ENCODE results near the gene MROH8. TPM values are rescaled to one million over a fixed set of nuclear protein-coding genes. Genes with fewer than 3 reads are reported as not detected.

Gene MROH8
- total RNA-seq, 1 donor from 2014 or later, result 3.6 TPM

- Histone ChIP-seq H3K4me1 (no peaks in the 10 kb centered on the region), H3K27ac (replicated peaks) (no peak overlapping the region), H3K9me3 (replicated peaks) (no peaks in the 10 kb centered on the region), H3K36me3 (no peaks in the 10 kb centered on the region), H3K27me3 (ENCODE audit: low read depth) (no peaks in the 10 kb centered on the region), H3K4me3 (no peak overlapping the region)
- DNase-seq, result no peak
- TF ChIP-seq CTCF (IDR thresholded peaks at IDR 0.05; ENCODE audit: borderline replicate concordance), result no peak
- intact Hi-C loops (cut with micrococcal nuclease), result no loop called here
Observed at GRCh38 chr20:37108676-37109075, 70.7 kb downstream of the MROH8 start.

GRCh38 chr20:37102571-37102970 is 76.8 kb downstream of the MROH8 start:
- Histone ChIP-seq H3K27ac (replicated peaks) (no peak overlapping the region), H3K27me3 (ENCODE audit: low read depth) (no peaks in the 10 kb centered on the region), H3K4me3 (no peak overlapping the region), H3K36me3 (no peaks in the 10 kb centered on the region), H3K4me1 (no peaks in the 10 kb centered on the region), H3K9me3 (replicated peaks) (no peaks in the 10 kb centered on the region)
- no peak for DNase-seq
- intact Hi-C loops (cut with micrococcal nuclease), result no loop called here
- TF ChIP-seq CTCF (IDR thresholded peaks at IDR 0.05; ENCODE audit: borderline replicate concordance), result no peak

GRCh38 chr20:37096415-37097041 is 82.8 kb downstream of the MROH8 start:
- no peak for TF ChIP-seq CTCF (IDR thresholded peaks at IDR 0.05; ENCODE audit: borderline replicate concordance)
- Histone ChIP-seq H3K27me3 (ENCODE audit: low read depth) (no peaks in the 10 kb centered on the region), H3K27ac (replicated peaks) (peak overlapping the region; percentile 57), H3K4me3 (peak overlapping the region; percentile 94), H3K4me1 (peaks cover 22% of the 10 kb centered on the region), H3K9me3 (replicated peaks) (no peaks in the 10 kb centered on the region), H3K36me3 (no peaks in the 10 kb centered on the region)
- no peak for DNase-seq
- intact Hi-C loops (cut with micrococcal nuclease), result no loop called here

GRCh38 chr20:37095599-37096414 is 83.5 kb downstream of the MROH8 start, which contains the start of gene RBL1:
RBL1 (minus strand) TSS chr20:37095997; CDS start chr20:37095928, 69 bp downstream.
- Histone ChIP-seq H3K4me3 (peak within 1 kb of the TSS; percentile 94), H3K9me3 (replicated peaks) (no peaks in the 10 kb centered on the region), H3K36me3 (no peaks in the 10 kb centered on the region), H3K27ac (replicated peaks) (peak within 1 kb of the TSS; percentile 57), H3K27me3 (ENCODE audit: low read depth) (no peaks in the 10 kb centered on the region), H3K4me1 (peaks cover 22% of the 10 kb centered on the region)
- TF ChIP-seq CTCF (IDR thresholded peaks at IDR 0.05; ENCODE audit: borderline replicate concordance), result peak; percentile 56
- intact Hi-C loops (cut with micrococcal nuclease), result no loop called here
- DNase-seq, result peak; percentile 82

GRCh38 chr20:37095108-37095598 is 84.2 kb downstream of the MROH8 start:
- DNase-seq, result no peak
- Histone ChIP-seq H3K9me3 (replicated peaks) (no peaks in the 10 kb centered on the region), H3K27ac (replicated peaks) (peak overlapping the region; percentile 57), H3K27me3 (ENCODE audit: low read depth) (no peaks in the 10 kb centered on the region), H3K4me3 (peak overlapping the region; percentile 94), H3K36me3 (no peaks in the 10 kb centered on the region), H3K4me1 (peaks cover 22% of the 10 kb centered on the region)
- intact Hi-C loops (cut with micrococcal nuclease), result no loop called here
- TF ChIP-seq CTCF (IDR thresholded peaks at IDR 0.05; ENCODE audit: borderline replicate concordance), result no peak
